Hypothalamus (tissue), 51 donors: Measurements from ENCODE around the gene PGAP1.

Source experiments
- DNase-seq, 51 donors: peaks; one replicate each; lab custom pipeline; 2025; lab: John Stamatoyannopoulos, UW

Gene PGAP1

GRCh38 chr2:196902828-196903227 lies 23.7 kb downstream of the PGAP1 start:
- no peak for DNase-seq

DNA sequence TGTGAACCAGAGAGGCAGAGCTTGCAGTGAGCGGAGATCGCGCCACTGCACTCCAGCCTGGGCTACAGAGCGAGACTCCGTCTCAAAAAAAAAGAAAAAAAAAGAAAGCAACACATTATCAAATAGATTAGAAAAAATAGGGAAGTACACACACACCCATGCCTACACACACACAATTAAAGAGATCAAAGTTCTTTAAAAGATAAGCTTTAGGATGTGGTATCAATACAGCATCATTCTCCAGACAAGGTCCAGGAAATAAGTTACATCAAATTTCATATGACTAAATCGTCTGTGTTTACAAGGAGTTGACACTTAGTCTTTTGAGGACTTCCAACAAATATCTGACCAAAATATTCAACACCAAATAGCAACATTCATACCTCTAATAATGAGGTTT lies 25.7 kb downstream of the PGAP1 start:
- no peak for DNase-seq

- no peak for DNase-seq
These were observed 26.5 kb downstream of the PGAP1 start for GRCh38 chr2:196899976-196900375.

- no peak for DNase-seq
These were observed 35.4 kb downstream of the PGAP1 start for GRCh38 chr2:196891136-196891535.

- no peak for DNase-seq
These were observed 39.1 kb downstream of the PGAP1 start for GRCh38 chr2:196887431-196887830.

- DNase-seq, result no peak
These were observed 42.1 kb downstream of the PGAP1 start for GRCh38 chr2:196884368-196884767.

- DNase-seq, result no peak
These were observed 50.1 kb downstream of the PGAP1 start for GRCh38 chr2:196876364-196876763.

- no peak for DNase-seq
These were observed 51.1 kb downstream of the PGAP1 start for GRCh38 chr2:196875414-196875813.

DNA sequence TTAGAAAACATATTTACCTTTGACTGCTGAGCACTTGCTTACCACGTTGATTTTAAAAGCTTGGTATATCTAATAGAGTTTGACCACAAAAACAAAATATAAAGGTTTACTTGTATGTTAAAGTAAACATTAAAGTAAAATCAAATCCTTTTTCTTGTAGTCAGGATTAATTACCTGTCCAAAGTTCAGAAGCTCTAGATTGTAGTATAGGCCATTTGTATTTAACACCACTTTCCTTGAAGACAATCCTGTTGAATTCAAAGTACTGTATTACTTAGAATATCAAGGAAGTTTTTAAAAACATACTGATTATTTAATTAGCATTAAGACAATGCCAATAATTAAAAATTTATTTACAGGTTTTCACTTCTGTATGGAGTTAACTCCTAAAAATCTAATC lies 53.0 kb downstream of the PGAP1 start:
- DNase-seq, result no peak

DNA sequence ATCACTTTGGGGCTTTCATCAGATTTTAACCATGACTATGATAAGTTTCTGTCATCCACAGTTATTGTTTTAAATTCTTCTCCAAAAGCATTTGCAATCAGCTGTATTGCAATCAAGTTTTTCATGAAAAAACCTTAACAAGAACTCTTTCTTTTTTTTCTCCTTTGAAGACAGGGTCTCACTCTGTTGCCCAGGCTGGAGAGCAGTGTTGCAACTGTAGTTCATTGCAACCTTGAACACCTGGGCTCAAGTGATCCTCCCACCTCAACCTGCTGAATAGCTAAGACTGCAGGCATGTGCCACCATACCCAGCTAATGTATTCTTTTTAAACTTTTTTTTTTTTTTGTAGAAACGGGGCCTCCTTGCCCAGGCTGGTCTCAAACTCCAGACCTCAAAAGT lies 71.9 kb downstream of the PGAP1 start:
- DNase-seq, result no peak

- no peak for DNase-seq
These were observed 73.0 kb downstream of the PGAP1 start for GRCh38 chr2:196853301-196854087.

GRCh38 chr2:196851088-196851487 lies 75.4 kb downstream of the PGAP1 start:
- DNase-seq, result no peak

GRCh38 chr2:196849895-196850294 lies 76.6 kb downstream of the PGAP1 start:
- DNase-seq, result peak in 11 of 51 donors; percentile 3 to 39 (median 14)

- DNase-seq, result no peak
These were observed 80.2 kb downstream of the PGAP1 start for GRCh38 chr2:196846295-196846694.

DNA sequence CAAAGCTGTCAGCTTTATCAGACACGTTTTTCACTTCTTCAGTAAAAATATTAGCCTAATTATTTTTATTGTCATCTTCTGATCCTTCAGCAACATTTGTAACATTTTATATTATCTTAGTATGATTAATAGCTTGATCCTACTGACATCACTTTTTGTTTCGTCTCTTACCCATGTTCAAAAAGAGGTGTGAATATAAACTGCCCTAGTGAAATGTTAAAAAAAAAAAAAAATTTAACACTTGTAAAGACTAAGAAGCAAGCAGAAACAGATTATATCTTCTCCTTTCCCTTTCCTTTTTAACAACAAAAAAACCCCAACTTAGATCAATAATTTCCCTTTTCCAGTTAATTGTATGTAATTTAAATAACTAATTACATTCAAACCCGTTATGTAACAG lies 81.1 kb downstream of the PGAP1 start:
- DNase-seq, result no peak

DNA sequence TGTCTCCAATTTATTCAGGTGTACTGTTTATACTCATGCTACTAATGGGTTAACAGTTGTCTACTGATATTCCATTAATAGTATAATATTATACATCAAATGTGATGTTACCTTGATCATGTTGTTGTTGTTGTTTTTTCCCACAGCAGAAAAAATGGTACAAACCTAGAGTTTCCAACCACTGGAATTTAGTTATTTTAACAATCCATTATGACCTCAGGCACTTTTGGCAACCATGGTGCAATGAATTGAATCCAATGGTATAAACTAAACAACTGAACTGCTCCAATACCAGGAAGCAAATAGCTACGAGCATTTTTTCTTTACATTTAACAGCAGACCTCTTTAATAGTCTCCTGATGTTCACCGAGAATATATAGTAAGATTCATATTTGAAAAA lies 86.3 kb downstream of the PGAP1 start:
- no peak for DNase-seq

DNA sequence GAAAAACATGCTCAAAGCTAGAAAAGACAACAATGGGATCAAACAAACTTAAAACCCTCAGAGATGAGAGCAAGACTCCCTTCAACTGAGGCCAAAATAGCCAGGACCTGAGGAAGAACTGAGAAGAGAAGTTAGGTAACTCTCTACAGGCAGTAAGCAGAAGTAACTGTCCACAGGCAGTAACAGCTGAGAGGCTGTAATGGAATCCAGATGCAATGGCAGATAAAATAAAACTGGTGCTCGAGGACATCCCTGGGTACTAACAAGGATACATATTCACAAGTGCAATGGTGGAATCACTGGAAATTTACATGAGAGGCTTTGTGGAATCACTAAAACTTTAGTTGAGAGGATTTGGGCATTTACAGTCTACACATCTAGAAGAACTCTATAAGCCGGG lies 86.9 kb downstream of the PGAP1 start:
- DNase-seq, result no peak

- no peak for DNase-seq
These were observed 90.1 kb downstream of the PGAP1 start for GRCh38 chr2:196836440-196836839.

DNA sequence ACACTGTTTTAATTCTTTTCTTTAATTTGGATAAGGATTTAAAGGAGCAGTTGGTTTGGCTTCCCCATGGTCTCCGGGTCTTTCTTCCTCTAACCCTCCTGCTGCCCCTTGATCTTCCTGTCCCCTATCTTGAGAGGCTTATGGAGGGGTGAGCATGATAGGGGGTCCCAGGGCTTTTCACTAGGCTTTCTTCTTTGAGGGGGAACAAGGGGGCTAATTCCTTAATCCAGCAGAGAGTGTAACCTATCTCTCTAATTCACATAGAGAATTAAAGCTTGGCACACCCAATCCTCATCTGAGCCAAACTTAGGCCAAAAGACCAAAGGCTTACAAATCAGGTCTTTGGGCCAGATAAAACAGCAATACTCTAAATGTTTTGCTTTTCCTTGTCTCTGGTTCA lies 95.8 kb downstream of the PGAP1 start:
- DNase-seq, result no peak

GRCh38 chr2:196827356-196827755 lies 99.2 kb downstream of the PGAP1 start:
- DNase-seq, result no peak

- no peak for DNase-seq
These were observed 102.6 kb downstream of the PGAP1 start for GRCh38 chr2:196823750-196824522.

DNA sequence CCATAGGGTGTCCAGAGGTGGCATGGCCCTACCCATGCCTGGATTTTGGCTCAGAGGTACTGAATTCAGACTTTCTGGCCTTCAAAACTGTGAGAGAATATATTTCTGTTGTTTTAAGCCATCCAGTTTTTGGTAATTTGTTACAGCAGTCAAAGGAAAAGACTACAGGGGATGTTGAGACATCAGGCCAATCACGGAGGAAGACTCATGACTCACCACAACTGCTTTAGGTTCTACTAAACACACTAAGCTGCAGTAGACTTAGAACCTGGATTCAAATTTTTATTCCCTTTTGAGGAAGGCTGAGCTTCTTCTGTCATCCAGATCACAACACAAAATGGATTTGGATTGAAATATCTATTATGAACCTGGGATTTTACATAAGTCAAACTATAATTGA lies 105.3 kb downstream of the PGAP1 start:
- DNase-seq, result no peak
